Measurements from ENCODE around the gene THTPA. TPM values are rescaled to one million over a fixed set of nuclear protein-coding genes. Genes with fewer than 3 reads are reported as not detected.

THTPA gene
- total RNA-seq, 2 donors from 2014 or later = 11.6 to 19.6 TPM

DNA sequence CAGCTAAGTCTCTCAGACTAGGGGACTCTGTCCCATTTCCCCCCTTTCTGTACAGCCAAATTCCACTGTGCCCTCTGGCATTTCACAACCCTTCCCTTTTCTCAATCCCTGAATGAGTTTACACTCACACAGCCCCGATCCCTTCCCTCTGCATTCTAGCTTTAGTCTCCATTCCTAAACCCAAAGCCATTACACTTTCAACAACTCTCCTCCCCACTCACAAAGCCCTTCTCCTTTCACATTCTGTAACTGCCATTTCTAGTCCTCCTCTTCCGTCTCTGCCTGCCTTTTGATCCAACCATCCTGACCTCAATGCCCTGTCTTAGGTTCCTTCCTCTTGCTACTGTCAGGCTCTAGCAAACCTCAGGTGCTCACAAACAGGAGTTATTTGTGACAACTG is 8.1 kb upstream of the THTPA start:
- no peak for DNase-seq (ENCODE audit: low spot score)
- intact Hi-C loops (cut with DNase I) = no loop called here

- DNase-seq (ENCODE audit: low spot score) = no peak
- intact Hi-C loops (cut with DNase I) = no loop called here
These were observed 7.4 kb upstream of the THTPA start for GRCh38 chr14:23548351-23549318.

- intact Hi-C loops (cut with DNase I) = loop anchor here in 1 of 2 donors (10.0 kb wide), 1 partner anchor 225 kb away; the partner anchor contains the start of gene PABPN1
- DNase-seq (ENCODE audit: low spot score) = no peak
These were observed 5.8 kb upstream of the THTPA start for GRCh38 chr14:23550131-23550811.

GRCh38 chr14:23550812-23551265 is 5.2 kb upstream of the THTPA start:
- DNase-seq (ENCODE audit: low spot score) = no peak
- intact Hi-C loops (cut with DNase I) = loop anchor here in 1 of 2 donors (10.0 kb wide), 1 partner anchor 226 kb away; the partner anchor contains the start of gene PABPN1

- intact Hi-C loops (cut with DNase I) = loop anchor here in 1 of 2 donors (10.0 kb wide), 1 partner anchor 227 kb away; the partner anchor contains the start of gene PABPN1
- peak; percentile 87 for DNase-seq (ENCODE audit: low spot score)
These were observed 4.6 kb upstream of the THTPA start, which contains the start of gene ZFHX2 for GRCh38 chr14:23551266-23552028. Gene ZFHX2, minus strand, starts transcription at chr14:23551765. Its CDS starts 16,440 bp downstream, at chr14:23535325.

- no peak for DNase-seq (ENCODE audit: low spot score)
- intact Hi-C loops (cut with DNase I) = loop anchor here in 1 of 2 donors (10.0 kb wide), 1 partner anchor 231 kb away; the partner anchor contains the start of gene PABPN1
These were observed 564 bp upstream of the THTPA start for GRCh38 chr14:23555533-23555881.

DNA sequence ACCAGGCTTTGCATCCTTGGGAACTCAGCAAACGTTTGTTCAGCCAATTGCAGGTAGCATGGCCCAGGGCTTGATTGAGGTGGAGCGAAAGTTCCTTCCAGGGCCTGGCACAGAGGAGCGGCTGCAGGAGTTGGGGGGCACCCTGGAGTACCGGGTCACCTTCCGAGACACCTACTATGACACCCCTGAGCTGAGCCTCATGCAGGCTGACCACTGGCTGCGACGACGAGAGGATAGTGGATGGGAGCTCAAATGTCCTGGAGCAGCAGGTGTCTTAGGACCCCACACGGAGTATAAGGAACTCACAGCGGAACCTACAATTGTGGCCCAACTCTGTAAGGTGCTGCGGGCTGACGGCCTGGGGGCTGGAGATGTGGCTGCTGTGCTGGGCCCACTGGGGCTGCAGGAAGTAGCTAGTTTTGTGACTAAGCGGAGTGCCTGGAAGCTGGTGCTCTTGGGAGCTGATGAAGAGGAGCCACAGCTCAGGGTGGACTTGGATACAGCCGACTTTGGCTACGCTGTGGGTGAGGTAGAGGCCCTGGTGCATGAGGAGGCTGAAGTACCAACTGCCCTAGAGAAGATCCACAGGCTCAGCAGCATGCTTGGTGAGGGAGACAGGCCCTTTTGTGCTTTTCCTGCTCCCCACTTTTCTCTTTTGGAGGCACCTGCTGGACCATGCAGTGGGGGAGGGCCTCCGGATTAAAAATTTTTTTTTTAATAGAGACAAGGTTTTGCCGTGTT is 799 bp downstream of the THTPA start:
- DNase-seq (ENCODE audit: low spot score) = no peak
- intact Hi-C loops (cut with DNase I) = loop anchor here in 1 of 2 donors (10.0 kb wide), 1 partner anchor 232 kb away; the partner anchor contains the start of gene PABPN1

DNA sequence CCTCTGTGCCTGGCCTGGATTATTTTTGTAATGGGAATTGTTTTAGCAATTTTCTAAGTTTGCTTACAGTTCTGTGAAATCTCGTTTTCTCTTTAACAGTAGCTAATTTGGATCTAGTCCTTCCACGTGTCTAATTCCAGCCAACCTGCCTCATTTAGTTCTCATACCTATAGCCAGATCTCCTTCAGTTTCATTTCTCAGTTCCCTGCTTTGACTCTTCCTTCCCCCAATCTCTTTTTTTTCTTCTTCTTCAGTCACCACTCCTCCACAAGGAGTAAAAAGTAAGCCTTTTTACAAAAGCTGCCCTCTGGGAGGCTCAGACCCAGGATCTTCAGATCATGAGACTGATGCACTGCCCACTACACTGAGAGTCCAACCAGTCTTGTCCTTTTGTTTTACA is 1.4 kb downstream of the THTPA start:
- DNase-seq (ENCODE audit: low spot score) = no peak
- intact Hi-C loops (cut with DNase I) = loop anchor here in 1 of 2 donors (10.0 kb wide), 1 partner anchor 233 kb away; the partner anchor contains the start of gene PABPN1

- intact Hi-C loops (cut with DNase I) = loop anchor here in 1 of 2 donors (10.0 kb wide), 1 partner anchor 233 kb away; the partner anchor contains the start of gene PABPN1
These were observed 1.9 kb downstream of the THTPA start for GRCh38 chr14:23557946-23558345.

DNA sequence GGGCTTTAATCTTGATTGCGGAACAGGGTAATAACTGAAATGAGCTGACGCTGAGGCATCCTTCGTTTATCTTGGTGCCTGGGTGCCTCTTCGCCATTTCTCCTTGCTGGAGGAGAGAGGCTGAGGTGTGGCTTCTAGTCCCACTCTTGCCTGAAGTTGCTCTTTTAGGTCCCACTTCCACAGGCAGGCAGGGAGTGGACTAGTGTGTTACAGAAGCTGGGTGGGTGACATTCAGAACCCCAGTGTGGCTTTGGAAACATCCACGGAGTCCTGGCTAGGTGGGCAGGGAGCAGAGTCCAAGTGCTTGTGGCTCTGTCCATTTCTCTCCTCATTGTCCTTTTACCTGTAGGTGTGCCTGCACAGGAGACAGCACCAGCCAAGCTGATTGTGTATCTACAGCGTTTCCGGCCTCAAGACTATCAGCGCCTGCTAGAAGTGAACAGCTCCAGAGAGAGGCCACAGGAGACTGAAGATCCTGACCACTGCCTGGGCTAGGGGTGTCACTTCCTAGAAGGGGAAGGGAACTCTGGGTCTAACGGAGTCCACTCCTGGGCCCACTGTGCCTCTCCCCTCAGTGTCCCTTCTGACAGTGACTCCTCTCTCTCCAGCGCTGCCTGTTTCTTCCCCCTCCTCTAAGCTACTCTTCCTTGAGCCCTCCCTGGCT is 2.4 kb downstream of the THTPA start:
- intact Hi-C loops (cut with DNase I) = loop anchor here in 1 of 2 donors (10.0 kb wide), 1 partner anchor 234 kb away; the partner anchor contains the start of gene PABPN1
- DNase-seq (ENCODE audit: low spot score) = no peak

More at GRCh38 chr14:23557946-23558345, 1.9 kb downstream of the THTPA start:
- DNase-seq (ENCODE audit: low spot score) = no peak

GRCh38 chr14:23559010-23559925 is 3.2 kb downstream of the THTPA start:
- intact Hi-C loops (cut with DNase I) = loop anchor here in 1 of 2 donors (10.0 kb wide), 1 partner anchor 234 kb away; the partner anchor contains the start of gene PABPN1
- DNase-seq (ENCODE audit: low spot score) = peak; percentile 88

DNA sequence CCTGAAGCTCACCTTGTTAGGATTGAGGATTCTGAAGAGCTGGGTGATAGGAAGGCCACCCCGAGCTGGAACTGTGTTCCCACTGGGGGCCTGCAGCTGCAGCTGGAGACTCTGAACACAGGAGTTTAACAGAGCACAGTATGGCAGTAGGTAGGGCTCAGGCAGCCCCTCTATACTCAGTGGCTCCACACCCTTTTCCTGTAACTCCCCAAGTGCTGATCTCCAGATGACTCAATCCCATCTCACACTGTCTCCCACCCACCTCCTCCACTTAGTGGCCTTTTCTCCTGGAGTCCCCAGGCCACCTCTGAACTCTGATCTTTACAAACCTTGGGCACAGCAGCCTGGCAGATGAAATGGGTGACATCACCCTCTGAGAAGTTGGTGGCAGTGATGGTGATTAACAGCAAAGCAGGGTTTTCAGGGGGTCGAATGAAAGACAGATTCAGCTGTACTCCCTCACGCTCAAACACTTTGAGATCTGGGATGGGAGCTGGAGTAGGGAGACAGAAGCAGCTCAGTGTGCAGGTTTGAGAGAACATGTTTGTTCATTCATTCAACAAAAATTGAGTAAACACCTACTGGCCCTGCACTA is 4.0 kb downstream of the THTPA start:
- no peak for DNase-seq (ENCODE audit: low spot score)
- intact Hi-C loops (cut with DNase I) = loop anchor here (10.0 kb wide), 2 partner anchors 225 to 235 kb away; partner anchors contain the start of gene PABPN1 (in 1 of the 2)

DNA sequence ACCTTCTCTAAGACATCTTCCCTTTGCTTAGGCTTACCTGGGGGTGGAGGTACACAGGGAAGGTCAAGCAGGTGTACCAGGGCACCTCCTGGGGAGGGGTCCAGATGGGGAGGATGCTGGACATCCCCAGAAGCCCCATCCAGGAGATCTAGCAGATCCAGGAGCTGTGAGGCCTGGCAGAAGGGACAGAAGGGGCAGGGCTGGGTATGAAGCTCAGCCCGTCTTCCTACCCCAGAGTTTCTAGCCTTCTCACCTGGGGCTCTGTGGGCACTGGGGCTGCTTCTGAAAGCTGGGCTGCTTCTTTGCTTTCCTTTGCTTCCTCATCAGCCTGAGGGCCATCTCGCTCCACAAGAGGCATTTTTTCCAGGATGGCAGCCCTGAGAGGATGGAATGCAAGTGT is 5.2 kb downstream of the THTPA start:
- intact Hi-C loops (cut with DNase I) = loop anchor here in 1 of 2 donors (10.0 kb wide), 1 partner anchor 226 kb away; no protein-coding TSS in a partner anchor
- DNase-seq (ENCODE audit: low spot score) = peak; percentile 40

- intact Hi-C loops (cut with DNase I) = loop anchor here (2.0 to 10.0 kb wide), 2 partner anchors 83 to 227 kb away; no protein-coding TSS in a partner anchor
These were observed 6.1 kb downstream of the THTPA start for GRCh38 chr14:23561873-23562821.

More at GRCh38 chr14:23561873-23562821, 6.1 kb downstream of the THTPA start:
- DNase-seq (ENCODE audit: low spot score) = peak; percentile 80
